Right kidney (tissue), 1 donor: Measurements from ENCODE around the gene OPHN1.
"Not testable (repeated sequence)": the region's sequence is repeated elsewhere in the genome, so short reads cannot be mapped to it uniquely, and the experiment has no call there.

ENCODE experiments used
- DNase-seq: peaks from one replicate; pipeline ENCODE4 v3.0.0-alpha.2; 2016

The OPHN1 gene

GRCh38 chrX:68358679-68359078 is 74.6 kb downstream of the OPHN1 start:
- no peak for DNase-seq

- no peak for DNase-seq
Measured at GRCh38 chrX:68355629-68355920, 77.7 kb downstream of the OPHN1 start.

GRCh38 chrX:68354879-68355628 is 78.2 kb downstream of the OPHN1 start:
- no peak for DNase-seq

DNA sequence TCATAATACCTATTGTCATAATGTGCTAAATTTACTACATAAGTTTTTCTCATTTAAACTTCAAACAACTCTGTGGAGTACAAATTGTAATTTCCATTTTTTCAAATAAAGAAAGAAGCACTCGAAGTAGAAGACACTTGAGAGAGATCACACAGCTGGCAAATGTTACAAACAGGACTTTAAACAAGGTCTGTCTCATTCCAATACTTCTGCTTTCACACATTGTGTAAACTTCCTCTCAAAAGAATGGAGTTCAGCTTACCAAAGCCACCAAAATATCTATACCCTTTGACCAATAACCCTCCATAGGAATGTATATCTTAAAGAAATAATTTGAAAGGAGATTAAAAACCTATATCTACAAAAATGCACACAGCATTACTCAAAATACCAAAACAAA is 88.3 kb downstream of the OPHN1 start:
- no peak for DNase-seq

- no peak for DNase-seq
Measured at GRCh38 chrX:68343551-68343950, 89.7 kb downstream of the OPHN1 start.

DNA sequence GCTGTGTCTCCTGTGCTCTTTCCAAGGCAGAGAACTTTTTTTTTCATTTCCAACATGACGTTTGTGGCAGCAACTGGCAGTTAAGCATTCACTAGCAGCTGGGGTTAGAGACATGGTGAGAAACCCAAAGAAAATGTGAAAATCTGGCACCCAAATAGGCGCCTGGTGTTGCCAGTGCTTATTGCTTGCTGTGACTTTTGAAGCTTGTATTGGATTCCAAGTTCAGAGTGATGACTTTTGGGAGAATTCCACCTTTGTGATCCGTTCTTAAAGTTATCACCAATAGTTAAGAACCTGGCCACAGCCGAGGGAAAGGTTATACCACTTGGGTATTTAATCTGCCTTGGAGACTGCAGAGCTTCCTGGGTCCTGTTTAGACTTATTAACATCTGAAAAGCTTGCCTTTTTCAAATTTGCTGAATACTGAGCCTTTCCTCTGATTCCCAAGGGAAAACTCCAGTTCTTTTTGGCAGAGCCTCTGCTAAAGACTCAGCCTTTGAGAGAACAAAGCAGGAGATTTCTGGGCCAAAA is 101.0 kb downstream of the OPHN1 start:
- DNase-seq, result no peak

DNA sequence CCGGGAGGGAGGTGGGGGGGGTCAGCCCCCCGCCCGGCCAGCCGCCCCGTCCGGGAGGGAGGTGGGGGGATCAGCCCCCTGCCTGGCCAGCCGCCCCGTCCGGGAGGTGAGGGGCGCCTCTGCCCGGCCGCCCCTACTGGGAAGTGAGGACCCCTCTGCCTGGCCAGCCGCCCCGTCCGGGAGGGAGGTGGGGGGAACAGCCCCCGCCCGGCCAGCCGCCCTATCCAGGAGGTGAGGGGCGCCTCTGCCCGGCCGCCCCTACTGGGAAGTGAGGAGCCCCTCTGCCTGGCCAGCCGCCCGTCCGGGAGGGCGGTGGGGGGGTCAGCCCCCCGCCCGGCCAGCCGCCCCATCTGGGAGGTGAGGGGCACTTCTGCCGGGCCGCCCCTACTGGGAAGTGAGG is 106.5 kb downstream of the OPHN1 start:
- DNase-seq, result not testable (repeated sequence)

GRCh38 chrX:68307769-68308168 is 125.5 kb downstream of the OPHN1 start:
- no peak for DNase-seq

DNA sequence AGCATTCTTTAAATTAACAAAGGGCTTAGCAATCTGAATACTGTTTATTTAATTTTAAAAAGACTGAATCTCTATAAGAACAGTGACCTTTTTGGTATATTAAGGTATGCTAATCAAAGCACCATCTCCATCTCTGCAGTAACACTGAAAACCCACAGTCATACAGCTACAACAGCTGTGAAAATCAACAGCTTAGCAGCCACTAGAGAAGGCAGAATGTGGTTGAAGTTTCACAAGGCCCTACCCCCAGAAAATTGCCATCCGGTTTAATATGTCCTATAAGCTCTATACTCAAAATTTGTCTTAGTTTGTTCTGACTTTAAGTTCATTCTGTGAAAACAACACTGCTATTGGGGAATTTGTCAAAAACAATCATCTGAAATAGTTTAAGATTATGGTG is 128.7 kb downstream of the OPHN1 start:
- no peak for DNase-seq

DNA sequence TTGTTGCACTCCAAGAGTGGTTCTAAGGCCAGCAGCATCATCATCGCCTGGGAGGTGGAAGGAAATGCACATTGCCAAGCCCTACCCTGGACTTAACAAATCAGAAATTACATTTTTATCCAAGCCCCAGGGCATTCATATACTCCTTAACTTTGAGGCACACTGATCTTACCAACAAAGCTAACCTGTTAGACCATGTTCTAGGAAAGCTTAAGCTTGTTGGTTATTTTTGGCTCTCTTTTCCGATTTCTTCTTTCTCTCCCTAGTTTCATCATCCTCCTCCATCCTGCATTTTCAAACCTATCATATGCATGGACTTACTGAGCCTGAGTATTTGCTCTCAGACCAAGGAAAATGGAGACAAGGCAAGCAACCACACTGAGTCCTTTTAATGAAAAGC is 133.4 kb downstream of the OPHN1 start:
- DNase-seq, result no peak

GRCh38 chrX:68292471-68292870 is 140.8 kb downstream of the OPHN1 start:
- no peak for DNase-seq

DNA sequence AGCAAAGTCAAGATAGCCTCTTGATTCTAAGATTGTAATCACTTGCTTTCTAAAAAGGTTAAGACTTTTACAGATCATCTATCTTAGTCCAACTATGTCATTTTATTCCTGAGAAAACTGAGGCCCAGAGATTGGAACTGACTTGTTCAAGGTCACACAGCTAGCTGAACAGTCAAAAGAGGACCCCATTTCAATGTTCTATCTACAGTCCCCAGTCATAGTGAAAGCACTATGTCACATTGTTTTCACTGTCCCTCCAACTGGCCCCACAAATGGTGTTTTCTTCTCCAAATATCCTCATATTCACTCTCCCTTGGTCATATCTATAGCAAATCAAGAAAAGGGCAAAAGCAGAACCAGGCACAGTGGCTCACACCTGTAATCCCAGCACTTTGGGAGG is 145.2 kb downstream of the OPHN1 start:
- no peak for DNase-seq

- DNase-seq, result no peak
Measured at GRCh38 chrX:68287419-68287818, 145.9 kb downstream of the OPHN1 start.

GRCh38 chrX:68286980-68287379 is 146.3 kb downstream of the OPHN1 start:
- no peak for DNase-seq

GRCh38 chrX:68286076-68286475 is 147.2 kb downstream of the OPHN1 start:
- DNase-seq, result no peak

DNA sequence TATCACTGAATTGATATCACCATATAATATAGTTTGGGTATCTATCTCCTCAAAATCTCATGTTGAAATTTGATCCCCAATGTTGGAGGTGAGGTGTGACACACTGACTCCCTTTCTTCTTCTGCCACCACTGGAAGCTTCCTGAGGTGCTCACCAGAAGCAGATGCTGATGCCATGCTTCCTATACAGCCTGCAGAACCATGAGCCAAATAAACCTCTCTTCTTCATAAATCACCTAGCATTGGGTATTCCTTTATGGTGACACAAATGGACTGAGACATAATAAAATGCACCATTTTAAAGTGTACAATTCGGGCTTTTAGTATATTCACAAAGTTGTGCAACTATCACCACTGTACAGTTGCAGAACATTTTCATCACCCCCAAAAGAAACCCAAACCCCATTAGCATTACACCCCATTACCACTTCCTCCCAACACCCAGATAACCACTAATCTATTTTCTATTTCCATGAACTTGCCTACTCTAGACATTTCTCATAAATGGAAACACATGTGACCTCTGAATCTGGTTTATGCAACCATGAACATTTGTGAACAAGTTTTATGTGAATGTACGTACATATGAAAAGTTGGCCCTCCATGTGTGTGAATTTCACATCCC is 148.9 kb downstream of the OPHN1 start:
- no peak for DNase-seq

DNA sequence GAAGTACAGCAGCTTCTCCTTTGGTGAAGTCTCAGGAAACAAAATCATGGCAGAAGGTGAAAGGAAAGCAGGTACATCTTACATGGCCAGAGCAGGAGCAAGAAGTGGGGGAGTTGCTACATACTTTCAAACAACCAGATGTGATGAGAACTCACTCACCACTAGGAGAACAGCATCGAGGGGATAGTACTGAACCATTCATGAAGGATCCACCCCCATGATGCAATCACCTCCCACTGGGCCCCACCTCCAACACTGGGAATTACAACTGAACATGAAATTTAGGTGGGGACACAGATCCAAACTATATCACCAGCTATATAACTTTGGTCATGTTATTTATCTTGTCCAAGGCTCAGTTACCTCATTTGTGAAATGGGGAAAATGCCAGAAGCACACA is 159.4 kb downstream of the OPHN1 start:
- no peak for DNase-seq

DNA sequence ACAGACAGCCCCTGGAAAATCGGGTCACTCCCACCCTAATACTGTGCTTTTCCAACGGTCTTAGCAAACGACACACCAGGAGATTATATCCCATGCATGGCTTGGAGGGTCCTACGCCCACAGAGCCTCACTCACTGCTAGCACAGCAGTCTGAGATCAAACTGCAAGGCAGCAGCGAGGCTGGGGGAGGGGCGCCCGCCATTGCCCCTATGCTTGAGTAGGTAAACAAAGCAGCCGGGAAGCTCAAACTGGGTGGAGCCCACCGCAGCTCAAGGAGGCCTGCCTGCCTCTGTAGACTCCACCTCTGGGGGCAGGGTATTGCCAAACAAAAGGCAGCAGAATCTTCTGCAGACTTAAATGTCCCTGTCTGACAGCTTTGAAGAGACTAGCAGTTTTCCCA is 168.5 kb downstream of the OPHN1 start:
- DNase-seq, result not testable (repeated sequence)

GRCh38 chrX:68261060-68261672 is 172.1 kb downstream of the OPHN1 start:
- no peak for DNase-seq

GRCh38 chrX:68256990-68257389 is 176.3 kb downstream of the OPHN1 start:
- DNase-seq, result no peak

DNA sequence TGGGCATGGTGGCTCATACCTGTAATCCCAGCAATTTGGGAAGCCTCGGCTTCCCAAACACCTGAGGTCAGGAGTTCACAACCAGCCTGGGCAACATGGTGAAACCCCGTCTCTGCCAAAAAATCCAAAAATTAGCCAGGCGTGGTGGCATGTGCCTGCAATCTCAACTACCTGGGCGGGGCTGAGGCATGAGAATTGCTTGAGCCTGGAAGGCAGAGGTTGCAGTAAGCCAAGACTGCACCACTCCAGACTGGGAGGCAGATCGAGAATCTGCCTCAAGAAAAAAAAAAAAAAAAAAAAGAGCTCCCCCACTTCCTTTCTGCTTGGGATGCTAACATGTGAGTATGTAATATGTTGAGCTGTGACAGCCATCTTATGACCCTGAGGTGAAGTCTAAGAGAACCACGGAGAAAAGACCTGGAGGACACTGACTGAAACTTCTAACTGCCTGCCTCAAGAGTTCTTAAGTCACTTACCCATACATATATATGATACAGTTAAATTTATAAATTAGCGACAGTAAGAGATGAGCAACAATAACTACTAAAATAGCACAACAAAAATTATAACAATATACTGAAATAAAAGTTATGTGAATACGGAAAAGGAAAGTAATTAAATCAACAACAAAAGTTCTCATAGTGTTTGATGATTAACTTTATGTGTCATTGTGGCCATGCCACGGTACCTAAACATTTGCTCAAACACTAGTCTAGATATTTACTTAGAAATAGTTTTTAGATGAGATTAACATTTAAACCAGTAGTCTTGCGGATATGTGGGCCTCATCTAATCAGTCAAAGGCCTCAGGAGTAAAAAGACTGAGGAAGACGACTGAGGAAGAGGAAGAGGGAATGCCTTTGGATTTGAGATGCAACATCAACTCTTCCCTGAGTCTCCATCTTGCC is 178.3 kb downstream of the OPHN1 start:
- no peak for DNase-seq

DNA sequence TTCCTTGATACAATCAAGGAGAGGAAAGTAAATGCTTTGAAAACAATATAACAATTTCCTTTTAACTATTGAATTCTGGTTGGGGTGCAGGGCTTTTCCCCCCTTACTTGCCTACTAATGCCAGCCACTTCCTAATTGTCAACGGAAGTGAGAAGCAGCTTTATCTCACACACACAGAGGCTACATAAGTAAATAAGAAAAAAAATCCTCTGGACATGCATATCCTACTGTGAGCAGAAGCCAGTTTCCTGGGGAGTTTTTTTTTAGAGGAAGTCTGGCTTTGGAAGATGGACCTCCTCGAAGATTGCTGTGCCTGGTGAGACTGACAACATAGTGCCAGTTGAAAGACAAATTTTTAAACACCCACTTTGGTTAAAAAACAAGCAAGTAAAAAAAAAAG is 180.6 kb downstream of the OPHN1 start:
- DNase-seq, result no peak

- DNase-seq, result no peak
Measured at GRCh38 chrX:68249903-68250302, 183.4 kb downstream of the OPHN1 start.
